Panc1 (cell line): ENCODE measurements around the gene TRIM14.

ENCODE experiments used
- POLR2AphosphoS5 ChIP-seq: IDR thresholded peaks from 2 replicates; pipeline ENCODE4 v1.6.1; 2012; ENCODE audit warnings: mild to moderate bottlenecking, low read depth, low read length, moderate library complexity
- SIN3A ChIP-seq: IDR thresholded peaks from 2 replicates; pipeline ENCODE4 v1.6.1; 2012; ENCODE audit warnings: low read depth, mild to moderate bottlenecking, low read length, moderate library complexity, borderline replicate concordance; ENCODE audit not compliant: insufficient read depth
- TF ChIP-seq, protein P1 (sequence below): fragments of 450-650 bp; IDR thresholded peaks from 2 replicates; pipeline ENCODE4 v1.5.1; 2017; ENCODE audit warnings: mild to moderate bottlenecking
- TF ChIP-seq, protein P2 (sequence below), 2 experiments: IDR thresholded peaks; 2 replicates each; pipeline ENCODE4 v1.6.1; 2011 to 2012; ENCODE audit warnings: low read depth in 2 of 2, control low read depth in 1 of 2, low read length in 1 of 2, mild to moderate bottlenecking in 1 of 2, moderate library complexity in 1 of 2; ENCODE audit not compliant: insufficient read depth in 1 of 2

DNA sequence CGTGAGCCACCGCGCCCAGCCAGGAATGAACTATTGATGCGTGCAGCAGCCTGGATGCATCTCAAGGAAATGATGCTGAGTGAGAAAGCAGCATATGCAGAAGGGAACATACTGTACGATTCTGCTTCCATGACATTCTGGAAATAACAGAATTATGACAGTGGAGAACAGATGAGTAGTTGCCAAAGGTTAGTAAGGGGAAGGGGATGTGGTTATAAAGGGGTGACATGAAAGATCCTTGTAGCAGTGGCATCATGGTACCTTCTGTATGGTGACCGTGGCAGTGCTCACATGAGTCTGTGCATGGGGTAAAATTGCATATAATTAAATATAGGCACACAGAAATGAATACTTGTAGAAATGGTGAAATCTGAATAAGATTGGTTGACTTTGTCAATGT lies 49.5 kb downstream of the TRIM14 start:
- TF ChIP-seq, protein P1, sequence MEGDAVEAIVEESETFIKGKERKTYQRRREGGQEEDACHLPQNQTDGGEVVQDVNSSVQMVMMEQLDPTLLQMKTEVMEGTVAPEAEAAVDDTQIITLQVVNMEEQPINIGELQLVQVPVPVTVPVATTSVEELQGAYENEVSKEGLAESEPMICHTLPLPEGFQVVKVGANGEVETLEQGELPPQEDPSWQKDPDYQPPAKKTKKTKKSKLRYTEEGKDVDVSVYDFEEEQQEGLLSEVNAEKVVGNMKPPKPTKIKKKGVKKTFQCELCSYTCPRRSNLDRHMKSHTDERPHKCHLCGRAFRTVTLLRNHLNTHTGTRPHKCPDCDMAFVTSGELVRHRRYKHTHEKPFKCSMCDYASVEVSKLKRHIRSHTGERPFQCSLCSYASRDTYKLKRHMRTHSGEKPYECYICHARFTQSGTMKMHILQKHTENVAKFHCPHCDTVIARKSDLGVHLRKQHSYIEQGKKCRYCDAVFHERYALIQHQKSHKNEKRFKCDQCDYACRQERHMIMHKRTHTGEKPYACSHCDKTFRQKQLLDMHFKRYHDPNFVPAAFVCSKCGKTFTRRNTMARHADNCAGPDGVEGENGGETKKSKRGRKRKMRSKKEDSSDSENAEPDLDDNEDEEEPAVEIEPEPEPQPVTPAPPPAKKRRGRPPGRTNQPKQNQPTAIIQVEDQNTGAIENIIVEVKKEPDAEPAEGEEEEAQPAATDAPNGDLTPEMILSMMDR = no peak
- TF ChIP-seq POLR2AphosphoS5 (no peak), SIN3A (no peak)
- TF ChIP-seq, protein P2, sequence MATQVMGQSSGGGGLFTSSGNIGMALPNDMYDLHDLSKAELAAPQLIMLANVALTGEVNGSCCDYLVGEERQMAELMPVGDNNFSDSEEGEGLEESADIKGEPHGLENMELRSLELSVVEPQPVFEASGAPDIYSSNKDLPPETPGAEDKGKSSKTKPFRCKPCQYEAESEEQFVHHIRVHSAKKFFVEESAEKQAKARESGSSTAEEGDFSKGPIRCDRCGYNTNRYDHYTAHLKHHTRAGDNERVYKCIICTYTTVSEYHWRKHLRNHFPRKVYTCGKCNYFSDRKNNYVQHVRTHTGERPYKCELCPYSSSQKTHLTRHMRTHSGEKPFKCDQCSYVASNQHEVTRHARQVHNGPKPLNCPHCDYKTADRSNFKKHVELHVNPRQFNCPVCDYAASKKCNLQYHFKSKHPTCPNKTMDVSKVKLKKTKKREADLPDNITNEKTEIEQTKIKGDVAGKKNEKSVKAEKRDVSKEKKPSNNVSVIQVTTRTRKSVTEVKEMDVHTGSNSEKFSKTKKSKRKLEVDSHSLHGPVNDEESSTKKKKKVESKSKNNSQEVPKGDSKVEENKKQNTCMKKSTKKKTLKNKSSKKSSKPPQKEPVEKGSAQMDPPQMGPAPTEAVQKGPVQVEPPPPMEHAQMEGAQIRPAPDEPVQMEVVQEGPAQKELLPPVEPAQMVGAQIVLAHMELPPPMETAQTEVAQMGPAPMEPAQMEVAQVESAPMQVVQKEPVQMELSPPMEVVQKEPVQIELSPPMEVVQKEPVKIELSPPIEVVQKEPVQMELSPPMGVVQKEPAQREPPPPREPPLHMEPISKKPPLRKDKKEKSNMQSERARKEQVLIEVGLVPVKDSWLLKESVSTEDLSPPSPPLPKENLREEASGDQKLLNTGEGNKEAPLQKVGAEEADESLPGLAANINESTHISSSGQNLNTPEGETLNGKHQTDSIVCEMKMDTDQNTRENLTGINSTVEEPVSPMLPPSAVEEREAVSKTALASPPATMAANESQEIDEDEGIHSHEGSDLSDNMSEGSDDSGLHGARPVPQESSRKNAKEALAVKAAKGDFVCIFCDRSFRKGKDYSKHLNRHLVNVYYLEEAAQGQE (IDR thresholded peaks at IDR 0.05; ENCODE audit: insufficient read depth in 1 of 2, low read depth in 2 of 2, low read length in 1 of 2) = no peak
